Renal cortical epithelial cell (primary cell): Measurements from ENCODE around the gene MGAT4B. TPM values are rescaled to one million over a fixed set of nuclear protein-coding genes. Genes with fewer than 3 reads are reported as not detected.
"Not testable (repeated sequence)": the region's sequence is repeated elsewhere in the genome, so short reads cannot be mapped to it uniquely, and the experiment has no call there.

Source experiments
- DNase-seq: peaks from one replicate; pipeline ENCODE4 v3.0.0-alpha.2; 2011; ENCODE audit warnings: low read depth
- total RNA-seq: library from RNA; depleted of rRNA; stranded (reverse); fragments of >200 nt; gene quantifications from 2 replicates; pipeline ENCODE4 v1.2.3, GENCODE V29; 2014

The MGAT4B gene
- 246 and 323 TPM in 2 replicates for total RNA-seq

DNA sequence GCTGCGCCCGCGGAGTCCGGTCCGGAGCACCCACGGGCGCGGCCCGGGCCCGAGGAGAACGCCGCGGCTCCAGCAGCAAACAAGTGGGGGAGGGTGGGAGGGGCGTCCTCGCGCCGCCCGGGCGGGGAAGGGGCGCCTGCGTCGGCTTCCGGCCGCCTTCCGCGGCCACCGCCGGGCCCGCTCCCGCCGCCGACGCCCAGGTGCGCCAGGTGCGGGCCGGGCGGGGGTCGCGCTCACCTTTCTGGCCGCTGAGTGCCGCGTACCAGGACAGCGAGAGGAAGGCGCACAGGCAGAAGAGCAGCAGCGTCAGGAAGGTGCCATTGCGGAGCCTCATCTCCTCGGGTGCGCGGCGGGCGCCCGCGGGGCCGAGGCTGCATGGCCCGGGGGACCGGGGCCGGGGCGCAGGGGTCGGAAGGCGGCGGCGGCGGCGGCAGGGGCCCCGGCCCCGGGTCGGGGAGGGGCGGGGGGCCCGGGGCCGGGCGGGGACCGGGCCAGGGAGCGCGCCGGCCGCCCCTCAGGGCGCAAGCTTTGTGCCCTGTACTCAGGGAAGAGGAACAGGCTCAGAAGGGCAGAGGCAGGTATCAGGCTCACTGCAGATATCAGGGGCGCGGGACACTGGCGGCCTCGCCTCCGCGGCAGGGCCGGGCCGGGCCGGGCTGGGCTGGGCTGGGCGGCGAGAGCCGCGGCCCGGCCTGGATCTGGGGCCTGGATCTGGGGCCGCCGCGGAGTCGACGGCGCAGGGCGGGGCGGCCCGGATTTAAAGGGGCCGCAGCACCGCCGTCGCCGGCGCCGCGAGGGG lies at the start of gene MGAT4B:
TSS of gene MGAT4B (minus strand) at position 617 of the 799 bp plus-strand sequence. CDS start at position 334, 283 bp downstream.
- no peak for DNase-seq

DNA sequence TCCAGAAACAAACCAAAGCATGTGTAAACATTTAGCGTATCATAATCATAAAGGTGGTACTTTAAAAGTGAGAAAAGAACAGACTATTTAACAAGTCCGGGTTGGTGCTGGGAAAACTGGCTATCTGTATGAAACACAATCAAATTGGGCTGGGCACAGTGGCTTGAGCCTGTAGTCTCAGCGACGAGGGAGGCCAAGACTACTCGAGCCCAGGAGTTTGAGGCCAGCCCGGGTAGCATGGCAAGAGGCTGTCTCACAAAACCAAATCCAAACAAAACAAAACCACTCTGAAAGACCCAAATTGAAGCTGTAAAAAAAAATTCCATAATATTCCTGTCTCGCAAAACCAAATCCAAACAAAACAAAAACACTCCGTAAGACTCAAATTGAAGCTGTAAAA lies 47.7 kb upstream of the MGAT4B start:
- DNase-seq, result no peak

DNA sequence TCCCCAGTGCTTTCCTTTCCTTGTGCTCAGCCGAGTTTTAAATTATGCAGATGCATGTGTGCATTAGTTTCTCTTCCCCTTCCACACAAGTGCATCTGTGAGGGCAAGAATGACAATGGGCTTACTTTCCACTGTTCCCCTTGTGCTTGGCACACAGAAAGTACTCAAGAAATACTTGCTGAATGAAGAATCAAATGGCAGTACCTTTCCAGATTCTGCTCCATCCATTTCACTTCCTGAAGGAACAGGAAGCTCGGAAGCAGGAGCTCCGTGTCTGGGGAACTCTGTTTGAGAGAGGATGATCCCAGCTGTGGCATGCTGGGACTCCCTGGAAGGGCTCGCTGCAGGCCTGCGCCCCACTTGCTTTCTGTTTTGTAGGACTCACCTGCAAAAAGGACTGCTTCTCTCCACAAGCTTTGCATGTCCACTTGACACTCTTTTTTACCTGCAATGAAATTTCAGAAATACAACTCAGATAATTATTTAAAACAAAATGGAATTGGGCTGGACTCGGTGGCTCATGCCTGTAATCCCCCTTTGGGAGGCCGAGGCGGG lies 46.4 kb upstream of the MGAT4B start:
- no peak for DNase-seq

DNA sequence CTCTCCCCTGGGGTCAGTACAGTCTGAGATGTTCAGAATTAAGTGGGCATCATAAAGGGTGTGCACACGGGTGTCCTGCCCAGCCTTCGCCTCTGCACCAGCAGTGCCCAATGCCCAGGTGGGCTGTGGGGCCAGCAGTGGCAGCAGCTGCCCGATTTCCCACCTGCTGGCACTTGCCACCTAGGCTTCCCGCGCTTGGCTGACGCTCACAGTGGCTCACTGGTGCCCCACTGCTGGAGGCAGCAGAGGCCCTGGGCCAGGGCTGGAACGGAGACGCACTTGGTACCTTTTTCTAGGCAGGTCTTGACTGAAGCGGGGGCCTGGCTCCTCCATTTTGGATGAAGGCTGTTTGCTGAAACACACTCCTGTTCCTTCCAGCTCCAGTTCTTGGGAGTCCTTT lies 35.0 kb upstream of the MGAT4B start:
- no peak for DNase-seq

DNA sequence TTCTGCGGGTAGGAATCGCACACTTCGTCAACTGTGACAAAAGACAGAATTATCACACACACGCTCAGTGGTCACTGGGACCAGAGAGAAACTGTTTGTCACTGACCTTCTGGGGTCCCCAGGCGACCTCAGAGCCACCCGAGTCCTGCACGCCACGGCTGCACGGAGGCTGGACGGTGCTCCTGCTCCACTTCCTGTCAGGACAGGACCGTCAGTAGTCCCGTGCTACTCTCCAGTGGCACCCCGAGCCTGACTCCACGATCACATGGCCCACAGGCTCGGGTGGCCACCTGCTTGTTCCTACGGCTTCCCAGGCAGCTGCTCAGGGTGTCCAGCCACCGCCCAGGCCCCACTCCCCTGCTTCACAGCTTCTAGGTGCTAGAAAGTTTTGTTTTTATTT lies 34.1 kb upstream of the MGAT4B start:
- DNase-seq, result no peak

DNA sequence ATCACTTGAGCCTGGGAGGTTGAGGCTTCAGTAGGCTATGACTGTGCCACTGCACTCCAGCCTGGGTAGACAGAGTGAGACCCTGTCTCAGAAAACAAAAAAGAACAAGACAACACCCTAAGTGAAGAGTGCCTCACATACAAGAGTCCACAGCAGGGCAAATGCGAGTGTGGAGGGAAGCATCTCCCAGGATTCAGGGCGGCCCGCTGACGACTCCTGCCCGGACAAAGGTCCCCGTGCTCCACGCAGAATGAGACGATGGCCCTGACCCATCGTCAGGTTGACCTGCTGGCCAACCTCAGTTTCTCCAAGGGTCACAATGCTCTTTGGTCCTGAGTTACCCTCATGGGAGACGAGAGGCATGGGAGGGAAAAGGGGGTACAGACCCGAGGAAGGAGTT lies 33.7 kb upstream of the MGAT4B start:
- DNase-seq, result no peak

DNA sequence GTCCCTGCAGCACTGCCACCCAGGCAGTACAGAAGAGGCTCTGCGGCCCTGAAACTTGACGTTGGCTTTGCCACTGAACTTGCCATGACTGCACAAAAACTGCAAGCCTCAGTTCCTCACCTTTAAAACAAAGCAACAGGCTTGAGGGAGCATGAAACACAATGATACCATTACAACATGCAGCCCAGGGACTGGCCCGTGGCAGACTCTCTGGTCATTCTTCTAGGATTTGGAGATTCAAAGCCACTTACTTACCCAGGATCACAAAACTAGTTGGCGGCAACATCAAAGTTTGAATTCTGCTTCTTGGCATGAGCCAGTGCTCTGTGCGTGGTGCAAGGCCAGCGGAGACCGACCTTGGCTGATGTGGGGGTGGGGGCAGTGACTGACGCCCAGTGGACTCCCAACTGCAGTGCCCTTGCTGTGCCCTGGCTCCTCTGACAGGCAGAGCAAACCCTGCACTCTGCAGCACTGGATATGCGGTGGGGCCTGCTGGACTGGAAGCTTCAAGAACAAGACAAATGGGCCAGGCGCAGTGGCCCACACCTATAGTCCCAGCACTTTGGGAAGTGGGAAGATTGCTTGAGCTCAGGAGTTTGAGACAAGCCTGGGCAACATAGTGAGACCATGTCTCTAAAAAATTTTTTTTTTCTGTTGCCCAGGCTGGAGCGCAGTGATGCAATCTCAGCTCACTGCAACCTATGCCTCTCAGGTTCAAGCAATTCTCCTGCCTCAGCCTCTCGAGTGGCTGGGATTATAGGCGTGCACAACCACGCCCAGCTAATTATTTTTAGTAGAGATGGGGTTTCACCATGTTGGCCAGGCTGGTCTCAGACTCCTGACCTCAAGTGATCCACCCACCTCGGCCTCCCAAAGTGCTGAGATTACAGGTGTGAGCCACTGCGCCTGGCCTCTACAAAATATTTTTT lies 32.9 kb upstream of the MGAT4B start:
- DNase-seq, result no peak

DNA sequence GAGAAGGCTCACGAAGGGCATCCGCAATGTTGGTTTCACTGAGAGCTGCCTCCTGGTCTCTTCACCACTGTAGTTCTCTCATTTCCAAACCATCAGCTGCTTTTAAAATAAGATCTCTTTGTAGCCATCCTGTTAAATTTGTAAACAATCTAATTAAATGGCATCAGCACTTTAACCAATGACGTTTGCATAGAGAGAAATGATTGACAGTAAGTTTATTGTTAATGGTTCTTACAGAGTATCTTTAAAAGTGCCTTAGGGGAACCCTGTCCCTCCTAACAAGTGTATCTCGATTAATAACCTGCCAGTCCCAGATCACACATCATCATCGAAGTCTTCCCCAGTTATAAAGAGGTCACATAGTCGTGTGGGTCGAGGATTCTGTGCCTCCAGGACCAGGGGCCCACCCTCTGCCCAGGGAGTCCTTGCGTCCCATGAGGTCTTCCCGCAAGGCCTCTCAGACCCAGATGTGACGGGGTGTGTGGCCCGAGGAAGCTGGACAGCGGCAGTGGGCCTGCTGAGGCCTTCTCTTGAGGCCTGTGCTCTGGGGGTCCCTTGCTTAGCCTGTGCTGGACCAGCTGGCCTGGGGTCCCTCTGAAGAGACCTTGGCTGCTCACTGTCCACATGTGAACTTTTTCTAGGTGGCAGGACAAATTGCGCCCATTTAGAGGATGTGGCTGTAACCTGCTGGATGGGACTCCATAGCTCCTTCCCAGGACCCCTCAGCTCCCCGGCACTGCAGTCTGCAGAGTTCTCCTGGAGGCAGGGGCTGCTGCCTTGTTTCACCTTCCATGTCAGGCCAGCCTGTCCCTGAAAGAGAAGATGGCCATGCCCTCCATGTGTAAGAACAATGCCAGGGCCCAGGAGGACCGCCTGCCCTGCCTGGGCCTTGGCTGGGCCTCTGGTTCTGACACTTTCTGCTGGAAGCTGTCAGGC lies 30.7 kb upstream of the MGAT4B start:
- no peak for DNase-seq

DNA sequence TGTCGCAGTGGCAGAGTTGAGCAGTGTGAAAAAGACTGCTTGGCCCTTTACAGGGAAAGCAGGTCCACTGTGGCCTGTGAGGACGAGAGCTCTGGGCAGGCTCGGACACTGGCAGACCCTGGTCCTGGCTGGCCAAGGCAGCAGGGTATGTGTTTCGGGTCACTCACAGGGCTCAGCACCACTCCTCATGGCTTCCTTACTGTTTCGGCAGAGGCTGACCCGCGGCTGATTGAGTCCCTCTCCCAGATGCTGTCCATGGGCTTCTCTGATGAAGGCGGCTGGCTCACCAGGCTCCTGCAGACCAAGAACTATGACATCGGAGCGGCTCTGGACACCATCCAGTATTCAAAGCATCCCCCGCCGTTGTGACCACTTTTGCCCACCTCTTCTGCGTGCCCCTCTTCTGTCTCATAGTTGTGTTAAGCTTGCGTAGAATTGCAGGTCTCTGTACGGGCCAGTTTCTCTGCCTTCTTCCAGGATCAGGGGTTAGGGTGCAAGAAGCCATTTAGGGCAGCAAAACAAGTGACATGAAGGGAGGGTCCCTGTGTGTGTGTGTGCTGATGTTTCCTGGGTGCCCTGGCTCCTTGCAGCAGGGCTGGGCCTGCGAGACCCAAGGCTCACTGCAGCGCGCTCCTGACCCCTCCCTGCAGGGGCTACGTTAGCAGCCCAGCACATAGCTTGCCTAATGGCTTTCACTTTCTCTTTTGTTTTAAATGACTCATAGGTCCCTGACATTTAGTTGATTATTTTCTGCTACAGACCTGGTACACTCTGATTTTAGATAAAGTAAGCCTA lies 29.8 kb upstream of the MGAT4B start:
- DNase-seq, result peak; percentile 65

DNA sequence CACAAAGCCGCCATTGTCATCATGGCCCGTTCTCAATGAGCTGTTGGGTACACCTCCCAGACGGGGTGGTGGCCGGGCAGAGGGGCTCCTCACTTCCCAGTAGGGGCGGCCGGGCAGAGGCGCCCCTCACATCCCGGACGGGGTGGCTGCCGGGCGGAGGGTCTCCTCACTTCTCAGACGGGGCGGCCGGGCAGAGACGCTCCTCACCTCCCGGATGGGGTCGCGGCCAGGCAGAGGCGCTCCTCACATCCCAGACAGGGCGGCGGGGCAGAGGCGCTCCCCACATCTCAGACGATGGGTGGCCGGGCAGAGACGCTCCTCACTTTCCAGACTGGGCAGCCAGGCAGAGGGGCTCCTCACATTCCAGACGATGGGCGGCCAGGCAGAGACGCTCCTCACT lies 28.2 kb upstream of the MGAT4B start:
- not testable (repeated sequence) for DNase-seq

DNA sequence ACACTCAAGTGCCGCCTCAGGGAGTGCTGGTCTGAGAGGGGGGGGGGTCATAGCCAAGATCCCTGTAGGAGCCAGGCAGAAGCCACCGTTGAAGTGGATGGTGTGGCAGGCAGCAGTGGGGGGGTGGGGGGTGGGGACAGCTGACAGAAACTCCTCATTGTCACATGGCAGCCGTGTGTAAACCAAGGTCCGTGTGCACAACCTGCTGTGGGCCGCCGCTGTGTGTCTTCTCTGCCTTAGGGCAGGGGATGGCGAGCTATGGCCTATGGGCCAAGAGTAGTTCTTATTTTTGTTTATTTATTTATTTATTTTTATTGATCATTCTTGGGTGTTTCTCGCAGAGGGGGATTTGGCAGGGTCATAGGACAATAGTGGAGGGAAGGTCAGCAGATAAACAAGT lies 27.5 kb upstream of the MGAT4B start:
- DNase-seq, result no peak

DNA sequence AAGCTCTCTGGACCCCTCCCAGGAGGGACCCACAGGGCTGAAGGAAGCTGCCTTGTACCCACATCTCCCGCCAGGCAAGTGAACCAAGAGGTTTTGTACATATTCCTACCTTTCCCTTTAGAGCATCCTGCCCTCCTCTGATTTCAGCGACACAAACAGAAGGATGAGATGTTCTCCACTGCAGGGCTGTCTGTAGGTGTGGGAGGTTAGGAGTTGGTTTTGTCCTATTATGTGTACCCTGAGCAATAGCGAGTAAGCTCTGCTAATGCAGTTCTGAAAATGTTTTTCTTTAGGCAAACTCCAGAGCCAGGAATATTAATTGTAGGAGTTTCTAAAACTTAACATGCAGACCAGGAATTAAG lies 27.0 kb upstream of the MGAT4B start:
- DNase-seq, result no peak

DNA sequence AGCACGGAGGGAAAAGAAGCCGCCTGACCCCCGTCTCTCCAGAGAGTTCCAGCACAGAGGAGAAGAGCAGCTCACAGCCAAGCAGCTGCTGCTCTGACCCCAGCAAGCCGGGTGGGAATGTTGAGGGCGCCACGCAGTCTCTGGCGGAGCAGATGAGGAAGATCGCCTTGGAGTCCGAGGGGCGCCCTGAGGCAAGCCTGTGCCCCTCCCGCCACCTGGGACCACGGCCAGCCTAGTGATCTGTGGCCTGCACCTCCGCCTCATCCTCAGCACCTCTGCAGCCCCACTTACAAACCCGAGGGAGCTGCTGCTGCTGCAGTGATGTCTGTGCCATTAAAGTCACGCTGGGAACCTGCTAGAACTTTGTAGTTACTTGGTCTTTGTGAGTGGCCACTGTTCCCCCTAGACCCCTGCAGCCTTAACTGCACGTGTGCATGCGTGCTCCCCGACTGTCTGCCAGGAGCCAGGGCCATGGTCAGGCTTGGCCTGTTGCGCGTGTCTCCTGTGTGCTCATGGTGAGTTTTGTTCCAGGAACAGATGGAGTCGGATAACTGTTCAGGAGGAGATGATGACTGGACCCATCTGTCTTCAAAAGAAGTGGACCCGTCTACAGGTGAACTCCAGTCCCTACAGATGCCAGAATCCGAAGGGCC lies 26.5 kb upstream of the MGAT4B start:
- no peak for DNase-seq

DNA sequence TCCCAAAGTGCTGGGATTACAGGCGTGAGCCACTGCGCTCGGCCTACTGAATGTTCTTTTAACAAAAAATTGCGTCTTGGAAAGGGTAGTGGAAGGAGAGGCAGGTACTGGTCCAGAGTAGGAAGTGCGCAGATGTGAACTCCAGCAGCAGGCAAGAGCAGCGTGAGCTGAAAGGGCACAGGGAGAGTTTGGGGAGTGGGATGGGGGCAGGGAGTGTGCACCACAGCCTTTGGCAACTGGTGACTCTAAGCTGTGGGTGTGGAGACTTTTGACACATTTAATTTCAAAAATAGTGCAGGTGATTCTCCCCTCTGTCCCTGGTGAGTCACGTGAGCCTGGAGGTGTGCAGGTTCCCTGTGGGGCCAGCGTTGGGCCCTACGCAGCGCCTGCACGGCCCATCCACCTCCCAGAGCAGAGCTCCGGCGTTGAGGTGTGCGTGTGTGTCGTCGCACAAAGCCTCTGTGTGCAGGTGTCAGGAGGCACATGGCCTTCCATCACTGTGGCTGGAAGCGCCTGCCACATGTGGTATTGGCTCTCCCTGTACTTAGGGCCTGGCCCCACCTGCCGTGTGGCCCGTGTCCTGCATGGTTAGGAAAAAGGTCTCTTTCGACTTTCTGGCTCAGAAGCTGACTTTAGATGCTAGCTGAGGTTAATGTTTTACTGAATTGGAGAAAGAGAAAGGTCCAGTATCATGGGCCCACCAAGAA lies 25.5 kb upstream of the MGAT4B start:
- no peak for DNase-seq

DNA sequence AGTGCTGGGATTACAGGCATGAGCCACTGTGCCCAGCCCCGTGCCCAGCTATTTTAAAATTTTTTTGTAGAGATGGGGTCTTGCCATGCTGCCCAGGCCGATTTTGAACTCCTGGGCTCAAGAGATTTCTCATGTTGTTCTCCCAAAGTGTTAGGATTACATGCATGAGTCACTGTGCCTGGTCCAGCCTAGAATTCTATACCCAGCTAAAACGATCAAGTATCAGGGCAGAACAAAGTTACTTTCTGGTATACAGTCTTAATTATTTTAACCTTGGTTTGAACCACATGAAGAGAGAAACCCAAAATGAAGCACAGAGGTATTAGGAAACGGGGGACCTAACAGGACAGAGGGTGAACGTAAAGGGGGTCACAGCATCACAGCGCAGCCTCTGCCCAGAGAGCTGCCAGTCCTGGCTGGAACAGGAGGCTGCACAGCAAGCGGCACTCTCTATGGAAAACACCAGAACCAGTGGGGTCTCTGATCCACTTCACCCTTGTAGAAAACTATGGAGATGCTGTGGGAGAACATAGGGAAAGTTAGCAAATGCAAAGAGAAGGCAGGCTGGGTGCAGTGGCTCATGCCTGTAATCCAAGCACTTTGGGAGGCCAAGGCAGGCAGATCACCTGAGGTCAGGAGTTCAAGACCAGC lies 24.3 kb upstream of the MGAT4B start:
- DNase-seq, result no peak

DNA sequence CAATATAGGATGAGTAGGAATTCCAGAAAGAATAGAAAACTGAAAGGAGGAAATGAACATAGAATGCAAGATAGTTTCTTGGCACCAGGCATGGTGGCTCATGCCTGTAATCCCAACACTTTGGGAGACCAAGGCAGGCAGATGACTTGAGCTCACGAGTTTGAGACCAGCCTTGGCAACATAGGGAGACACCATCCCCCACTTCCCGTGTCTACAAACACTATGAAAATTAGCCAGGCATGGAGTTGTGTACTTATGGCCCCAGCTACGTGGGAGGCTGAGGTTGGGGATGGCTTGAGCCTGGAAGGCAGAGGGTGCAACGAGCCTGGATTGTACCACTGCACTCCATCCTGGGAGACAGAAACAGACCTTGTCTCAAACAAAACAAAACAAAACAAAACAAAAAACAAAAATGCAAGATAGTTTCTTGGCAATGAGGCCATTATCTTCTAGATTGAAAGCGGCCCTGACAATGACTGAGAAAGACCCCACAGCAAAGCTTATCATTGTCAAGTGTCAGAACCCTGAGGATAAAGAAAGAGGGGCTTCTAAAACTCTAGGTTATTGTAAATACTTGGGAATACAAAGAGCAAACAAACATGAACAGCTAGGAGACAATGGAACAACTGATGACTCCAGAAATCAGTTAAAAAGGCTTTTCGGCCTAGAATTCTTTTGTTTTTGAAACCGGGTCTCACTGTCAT lies 23.2 kb upstream of the MGAT4B start:
- DNase-seq, result peak; percentile 56

DNA sequence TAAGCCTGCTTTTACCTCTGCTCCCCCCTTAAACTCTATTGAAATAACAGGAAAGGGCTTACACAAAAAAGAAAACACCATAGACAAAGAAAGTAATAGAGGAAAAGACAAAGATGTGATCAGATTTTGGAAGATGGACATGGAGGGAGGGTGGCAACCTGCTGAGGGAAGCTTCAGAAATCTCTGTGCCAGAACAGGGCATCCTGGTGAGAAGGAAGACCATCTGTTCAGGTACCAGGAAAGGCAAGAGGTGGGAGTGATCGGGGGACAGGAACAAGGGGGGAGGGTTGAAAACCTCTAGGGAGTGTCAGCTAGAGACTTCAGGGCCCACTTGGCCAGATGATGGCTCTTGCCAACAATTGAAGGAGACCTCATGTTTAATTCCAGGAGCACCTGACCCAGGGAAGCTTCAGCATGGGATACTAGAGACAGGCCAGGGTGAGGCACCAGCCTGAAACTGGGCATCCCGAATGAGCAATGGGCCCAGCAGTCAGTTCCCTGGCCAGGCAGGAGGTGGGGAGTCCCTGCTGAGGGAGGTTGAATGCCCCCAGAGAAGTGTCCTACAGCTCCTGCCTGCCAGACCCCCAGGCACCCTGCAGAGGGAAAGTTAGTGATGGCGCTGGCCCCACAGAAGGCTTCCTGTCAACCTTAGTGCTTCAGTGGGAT lies 22.2 kb upstream of the MGAT4B start:
- DNase-seq, result no peak

DNA sequence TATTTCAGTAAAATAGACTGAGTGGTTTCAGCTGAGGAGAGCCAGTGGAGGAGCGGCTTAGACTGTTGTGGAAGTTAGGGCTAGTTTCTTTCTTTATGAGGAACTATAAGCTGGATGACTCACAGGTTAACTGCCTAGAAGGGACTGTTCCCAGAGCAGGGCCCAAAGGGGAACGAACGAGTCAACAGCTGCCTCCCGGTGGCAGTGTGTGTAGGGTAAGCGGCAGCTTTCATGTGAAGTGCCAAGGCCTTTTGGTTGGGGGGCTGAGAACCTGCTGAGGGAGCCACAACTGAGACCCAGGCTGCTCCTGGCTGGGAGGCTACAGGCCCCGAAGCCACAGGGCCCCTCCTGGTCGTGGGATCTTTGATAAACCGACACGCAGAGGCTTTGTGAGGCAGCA lies 21.0 kb upstream of the MGAT4B start:
- DNase-seq, result peak; percentile 79
